PFSK-1 (cell line): ENCODE measurements around the gene ERC2.

Experiments used
- FOXP2 ChIP-seq: optimal IDR thresholded peaks from 2 replicates; pipeline ENCODE3; 2011; ENCODE audit warnings: borderline replicate concordance, control low read depth, inconsistent platforms; ENCODE audit not compliant: insufficient read depth; ENCODE audit errors: extremely low read length, extremely low read depth
- POLR2AphosphoS5 ChIP-seq: IDR thresholded peaks from 2 replicates; pipeline ENCODE4 v1.6.1; 2012; ENCODE audit warnings: low read depth, mild to moderate bottlenecking, control low read depth, low read length, moderate library complexity
- SIN3A ChIP-seq: IDR thresholded peaks from 2 replicates; pipeline ENCODE4 v1.6.1; 2012; ENCODE audit warnings: mild to moderate bottlenecking, low read length, moderate library complexity, borderline replicate concordance; ENCODE audit not compliant: insufficient read depth
- TAF1 ChIP-seq: IDR thresholded peaks from 2 replicates; pipeline ENCODE4 v1.6.1; 2012; ENCODE audit warnings: low read length, control low read depth, borderline replicate concordance; ENCODE audit not compliant: insufficient read depth
- TF ChIP-seq, protein P1 (sequence below), 2 experiments: IDR thresholded peaks; 2 replicates each; pipeline versions ENCODE4 v1.6.1 to v1.8.0; 2011 to 2012; ENCODE audit warnings: low read depth in 2 of 2, low read length in 2 of 2, control low read depth in 1 of 2, inconsistent platforms in 1 of 2, mild to moderate bottlenecking in 1 of 2, moderate library complexity in 1 of 2; ENCODE audit not compliant: insufficient read depth in 1 of 2

GRCh38 chr3:56443372-56443771 lies 24.9 kb downstream of the ERC2 start:
- no peak for TF ChIP-seq POLR2AphosphoS5
- no peak for TF ChIP-seq SIN3A
- TF ChIP-seq FOXP2, result no peak
- TF ChIP-seq, protein P1, sequence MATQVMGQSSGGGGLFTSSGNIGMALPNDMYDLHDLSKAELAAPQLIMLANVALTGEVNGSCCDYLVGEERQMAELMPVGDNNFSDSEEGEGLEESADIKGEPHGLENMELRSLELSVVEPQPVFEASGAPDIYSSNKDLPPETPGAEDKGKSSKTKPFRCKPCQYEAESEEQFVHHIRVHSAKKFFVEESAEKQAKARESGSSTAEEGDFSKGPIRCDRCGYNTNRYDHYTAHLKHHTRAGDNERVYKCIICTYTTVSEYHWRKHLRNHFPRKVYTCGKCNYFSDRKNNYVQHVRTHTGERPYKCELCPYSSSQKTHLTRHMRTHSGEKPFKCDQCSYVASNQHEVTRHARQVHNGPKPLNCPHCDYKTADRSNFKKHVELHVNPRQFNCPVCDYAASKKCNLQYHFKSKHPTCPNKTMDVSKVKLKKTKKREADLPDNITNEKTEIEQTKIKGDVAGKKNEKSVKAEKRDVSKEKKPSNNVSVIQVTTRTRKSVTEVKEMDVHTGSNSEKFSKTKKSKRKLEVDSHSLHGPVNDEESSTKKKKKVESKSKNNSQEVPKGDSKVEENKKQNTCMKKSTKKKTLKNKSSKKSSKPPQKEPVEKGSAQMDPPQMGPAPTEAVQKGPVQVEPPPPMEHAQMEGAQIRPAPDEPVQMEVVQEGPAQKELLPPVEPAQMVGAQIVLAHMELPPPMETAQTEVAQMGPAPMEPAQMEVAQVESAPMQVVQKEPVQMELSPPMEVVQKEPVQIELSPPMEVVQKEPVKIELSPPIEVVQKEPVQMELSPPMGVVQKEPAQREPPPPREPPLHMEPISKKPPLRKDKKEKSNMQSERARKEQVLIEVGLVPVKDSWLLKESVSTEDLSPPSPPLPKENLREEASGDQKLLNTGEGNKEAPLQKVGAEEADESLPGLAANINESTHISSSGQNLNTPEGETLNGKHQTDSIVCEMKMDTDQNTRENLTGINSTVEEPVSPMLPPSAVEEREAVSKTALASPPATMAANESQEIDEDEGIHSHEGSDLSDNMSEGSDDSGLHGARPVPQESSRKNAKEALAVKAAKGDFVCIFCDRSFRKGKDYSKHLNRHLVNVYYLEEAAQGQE (IDR thresholded peaks at IDR 0.05; ENCODE audit: insufficient read depth in 1 of 2, low read depth in 2 of 2, low read length in 2 of 2), result no peak
- TF ChIP-seq TAF1, result no peak
